Stimulated activated CD4-positive, alpha-beta T cell treated with anti-CD3 and anti-CD28 coated beads, TNF-alpha, amount 100 ng/mL, for 4 hours (primary cell): ENCODE measurements around the gene SIRPB1.
"Not testable (repeated sequence)": the region's sequence is repeated elsewhere in the genome, so short reads cannot be mapped to it uniquely, and the experiment has no call there.

Experiments used
- DNase-seq, 3 experiments: peaks; one replicate each; pipeline ENCODE4 v3.0.0-alpha.2; 2020; ENCODE audit warnings: low read depth in 3 of 3

SIRPB1 gene

DNA sequence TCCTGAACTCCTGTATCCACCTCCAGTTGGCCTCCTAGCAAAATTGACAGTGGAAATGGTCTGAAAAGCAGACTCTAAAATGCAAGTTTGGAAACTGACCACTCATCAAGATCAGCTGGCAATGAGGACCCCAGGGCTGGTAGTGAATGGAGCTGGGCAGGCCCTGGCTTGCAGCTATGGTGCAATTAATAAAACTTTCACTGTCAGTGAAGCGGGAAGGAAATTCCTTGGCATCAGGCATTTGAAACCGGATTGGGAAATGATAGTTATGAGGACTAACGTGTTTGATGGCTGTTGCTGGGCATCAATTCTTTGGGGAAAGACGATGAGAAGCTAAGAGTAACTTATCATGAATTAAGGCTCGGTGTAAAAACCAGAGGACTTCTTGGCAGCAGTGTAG lies 19.1 kb downstream of the SIRPB1 start:
- no peak for DNase-seq

DNA sequence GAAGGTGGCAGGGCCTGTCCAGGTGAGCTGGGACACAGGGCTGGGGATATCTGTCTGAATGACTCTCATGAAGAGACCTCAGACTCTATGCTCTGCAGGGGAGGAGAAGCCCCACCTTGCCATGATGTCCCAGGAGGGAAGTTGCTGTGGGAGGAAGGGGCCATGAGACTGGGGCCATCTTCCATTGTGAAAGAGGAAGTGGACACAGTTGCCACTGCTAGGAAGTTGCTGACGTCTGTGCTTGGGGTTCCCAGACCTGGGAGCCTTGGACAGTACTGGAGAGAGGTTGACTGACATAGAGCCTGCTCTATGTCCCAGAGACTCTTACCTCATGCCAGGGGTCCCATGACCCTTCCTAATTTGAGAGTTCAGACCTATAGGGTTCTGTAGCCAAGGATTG lies 24.5 kb downstream of the SIRPB1 start:
- no peak for DNase-seq

DNA sequence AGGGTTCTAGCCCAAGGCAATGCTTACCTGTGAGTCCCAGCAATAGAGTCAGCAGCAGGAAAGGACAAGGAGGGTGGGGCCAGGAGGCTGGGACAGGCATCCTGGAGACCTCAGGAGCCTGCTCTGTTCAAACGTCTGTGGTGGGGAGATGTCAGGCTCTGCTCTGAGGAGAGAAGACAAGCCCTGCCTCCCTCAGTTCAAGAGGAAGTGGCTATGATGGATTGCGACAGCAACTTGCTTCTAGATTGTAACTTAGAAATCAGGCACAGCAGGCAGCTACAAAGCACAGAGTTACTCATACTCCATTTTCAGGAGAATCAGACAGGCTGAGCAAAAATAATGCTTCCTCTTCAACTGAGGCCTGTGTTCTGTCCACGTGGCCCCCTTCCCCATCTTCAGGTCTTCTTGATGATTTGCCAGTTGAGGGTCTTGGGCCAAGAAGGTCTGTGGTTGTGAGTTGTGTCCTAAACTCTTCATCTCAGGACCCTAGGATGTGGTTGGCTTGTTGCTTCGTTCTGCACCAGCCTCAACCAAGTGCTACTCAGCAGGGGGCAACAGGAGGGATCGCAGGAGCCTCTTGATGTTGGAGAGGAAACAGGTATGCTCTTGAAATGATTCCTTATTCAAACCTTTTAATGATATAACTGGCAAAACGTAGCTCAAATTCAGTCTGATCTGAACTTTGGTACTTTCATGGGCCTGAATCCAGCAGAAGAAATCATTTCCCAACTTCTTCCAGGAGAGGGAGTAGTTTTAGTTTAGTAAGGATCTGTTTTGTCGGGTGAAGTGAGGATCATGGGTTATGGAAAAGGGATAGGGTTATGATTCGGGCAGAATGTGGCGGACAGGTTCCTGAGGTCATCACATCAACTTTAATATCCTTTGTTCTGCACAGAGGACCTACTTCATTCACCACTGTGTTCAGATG lies 31.0 kb downstream of the SIRPB1 start:
- no peak for DNase-seq

- no peak for DNase-seq
Measured at GRCh38 chr20:1587781-1588532, 31.9 kb downstream of the SIRPB1 start.

DNA sequence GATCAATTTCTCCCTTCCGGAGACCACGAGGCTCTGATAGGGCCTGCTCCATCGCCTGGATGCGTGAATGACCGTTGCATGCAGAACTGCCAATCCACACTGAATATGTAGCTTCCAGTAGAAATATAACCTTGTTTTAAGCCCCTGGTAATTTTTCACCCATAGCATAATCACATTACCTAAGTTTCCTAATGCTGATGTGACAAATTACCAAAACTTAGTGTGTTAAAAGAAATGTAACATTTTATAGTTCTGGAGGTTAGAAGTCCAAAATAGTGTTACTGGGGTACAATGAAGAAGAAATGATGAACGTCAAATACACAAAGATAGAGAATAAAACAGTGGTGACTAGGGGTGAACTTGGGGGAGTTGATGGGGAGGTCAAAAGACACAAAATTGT lies 40.3 kb downstream of the SIRPB1 start:
- no peak for DNase-seq

GRCh38 chr20:1577906-1578305 lies 41.9 kb downstream of the SIRPB1 start:
- no peak for DNase-seq

DNA sequence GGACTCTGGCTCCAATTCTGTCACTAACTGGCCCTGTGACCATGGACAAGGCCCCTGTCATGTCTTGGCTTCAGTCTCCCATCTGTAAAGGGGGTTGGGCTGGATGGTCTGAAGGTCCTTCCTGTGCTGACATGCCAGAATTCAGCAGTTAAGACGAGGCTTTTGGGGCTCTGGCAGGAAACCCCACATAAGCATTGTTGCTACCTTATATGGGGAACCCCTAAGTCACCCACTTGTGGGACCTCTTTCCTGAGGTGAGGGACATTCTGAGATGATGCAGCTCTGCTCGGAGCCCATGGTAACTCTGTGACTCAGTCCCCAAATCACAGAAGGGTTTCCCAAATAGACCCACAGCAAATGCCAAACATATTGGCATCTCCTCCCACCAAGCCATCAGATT lies 42.5 kb downstream of the SIRPB1 start:
- DNase-seq, result not testable (repeated sequence)

GRCh38 chr20:1576641-1577040 lies 43.2 kb downstream of the SIRPB1 start:
- no peak for DNase-seq

- not testable (repeated sequence) for DNase-seq
Measured at GRCh38 chr20:1576003-1576402, 43.8 kb downstream of the SIRPB1 start.

GRCh38 chr20:1571583-1571982 lies 48.2 kb downstream of the SIRPB1 start:
- DNase-seq, result not testable (repeated sequence)
